Hematopoietic multipotent progenitor cell treated with erythropoietin and hydrocortisone succinate and interleukin-3 and kit ligand, for 4 days (in vitro differentiated cells): ENCODE results near the gene P4HTM.
"Not testable (repeated sequence)": the region's sequence is repeated elsewhere in the genome, so short reads cannot be mapped to it uniquely, and the experiment has no call there.

Experiments used
- DNase-seq: peaks from one replicate; pipeline ENCODE4 v3.0.0-alpha.2; 2015

Gene P4HTM

DNA sequence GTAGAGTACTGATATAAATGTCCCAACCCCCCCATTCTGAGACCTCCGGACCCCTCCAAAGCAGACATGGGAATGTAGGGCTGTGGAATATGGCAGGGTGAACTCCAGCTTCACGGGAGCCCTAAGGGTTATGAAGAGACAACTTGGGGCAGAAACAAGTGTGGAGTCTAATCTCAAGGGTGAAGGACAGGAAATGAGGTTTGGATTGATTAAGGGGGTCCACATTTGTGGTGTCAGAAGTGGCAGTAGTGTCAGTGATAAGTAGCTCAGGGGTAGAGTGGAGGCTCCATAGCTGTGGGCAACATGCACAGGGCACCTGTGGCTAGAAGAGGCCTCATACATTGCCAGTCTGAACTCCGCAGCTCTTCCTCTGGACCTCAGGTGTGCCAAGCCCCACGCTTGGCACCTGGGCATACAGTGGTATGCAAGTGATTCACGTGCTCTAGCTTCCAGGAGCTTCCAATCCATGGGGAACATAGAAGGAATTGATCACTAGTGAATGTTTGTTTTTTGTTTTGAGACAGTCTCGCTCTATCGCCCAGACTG lies 4.1 kb upstream of the P4HTM start:
- DNase-seq, result peak; percentile 52

DNA sequence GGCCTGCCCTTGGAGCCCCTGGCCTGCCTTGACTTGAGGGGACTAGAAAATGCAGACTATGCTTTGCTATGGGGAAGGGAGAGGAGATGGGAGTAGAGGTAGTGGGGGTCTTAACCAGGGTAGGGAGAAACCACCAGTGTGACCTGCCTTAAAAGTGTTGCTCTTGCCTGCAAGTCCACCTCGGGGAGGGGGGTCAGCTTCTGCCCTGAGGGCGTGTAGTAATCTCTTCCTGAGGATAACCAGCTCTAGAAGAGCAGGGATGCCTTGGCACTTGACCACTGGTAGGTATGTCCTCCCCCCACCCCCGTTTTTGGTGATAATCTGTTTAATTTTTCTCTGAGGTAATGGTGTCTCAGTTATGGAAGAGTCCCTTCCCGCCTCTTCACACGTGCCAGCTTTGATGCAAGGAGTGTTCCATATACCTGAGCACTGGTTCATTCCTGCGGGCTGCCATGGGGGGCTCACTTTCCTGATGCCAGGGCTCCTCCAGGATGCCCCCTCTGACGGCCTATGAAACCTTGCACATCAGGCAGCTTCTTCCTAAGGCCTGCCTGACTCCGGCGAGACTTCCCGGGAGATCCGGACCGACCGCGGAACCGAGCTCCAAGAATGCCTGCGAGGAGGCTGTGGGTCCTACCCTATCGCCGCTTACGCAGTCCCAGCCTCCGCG lies 780 bp upstream of the P4HTM start:
- no peak for DNase-seq

DNA sequence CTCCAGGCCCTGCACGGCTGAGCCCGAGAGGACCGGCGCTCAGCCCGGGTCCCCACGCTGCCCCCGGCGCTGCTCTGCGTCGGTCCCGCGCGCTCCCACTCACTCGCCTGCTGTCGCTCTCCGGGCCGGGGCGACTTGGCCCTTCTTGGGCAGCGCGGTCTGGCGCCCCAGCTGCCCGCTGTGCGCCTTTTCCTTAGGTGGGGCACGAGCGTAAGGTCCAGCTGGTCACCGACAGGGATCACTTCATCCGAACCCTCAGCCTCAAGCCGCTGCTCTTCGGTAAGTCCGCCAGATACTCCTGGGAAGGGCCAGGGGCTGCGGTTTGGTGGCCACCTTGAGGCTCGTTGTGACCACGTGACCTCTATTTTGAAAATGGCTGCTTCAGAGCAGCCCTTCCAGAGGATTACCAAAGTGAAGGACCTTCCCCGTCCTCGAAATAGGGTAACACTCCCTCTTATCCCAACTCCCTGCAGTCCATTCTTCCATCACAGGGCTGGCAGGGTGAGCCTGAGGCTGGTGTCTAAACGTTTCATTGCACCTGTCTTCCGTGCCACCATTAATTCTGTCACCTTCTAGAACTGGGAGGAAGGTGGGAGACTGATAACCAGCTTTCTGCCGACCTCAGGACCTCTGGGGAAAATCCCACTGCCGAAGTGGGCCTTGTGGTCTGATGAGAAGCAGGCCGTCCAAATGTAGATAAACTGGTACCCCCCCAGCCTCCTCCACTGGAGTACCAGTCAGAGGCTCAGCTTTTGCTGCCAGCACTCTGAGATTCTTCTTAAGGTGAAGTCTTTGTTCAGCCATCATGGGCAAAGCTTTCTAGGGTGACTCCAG lies 812 bp downstream of the P4HTM start:
- peak; percentile 73 for DNase-seq

DNA sequence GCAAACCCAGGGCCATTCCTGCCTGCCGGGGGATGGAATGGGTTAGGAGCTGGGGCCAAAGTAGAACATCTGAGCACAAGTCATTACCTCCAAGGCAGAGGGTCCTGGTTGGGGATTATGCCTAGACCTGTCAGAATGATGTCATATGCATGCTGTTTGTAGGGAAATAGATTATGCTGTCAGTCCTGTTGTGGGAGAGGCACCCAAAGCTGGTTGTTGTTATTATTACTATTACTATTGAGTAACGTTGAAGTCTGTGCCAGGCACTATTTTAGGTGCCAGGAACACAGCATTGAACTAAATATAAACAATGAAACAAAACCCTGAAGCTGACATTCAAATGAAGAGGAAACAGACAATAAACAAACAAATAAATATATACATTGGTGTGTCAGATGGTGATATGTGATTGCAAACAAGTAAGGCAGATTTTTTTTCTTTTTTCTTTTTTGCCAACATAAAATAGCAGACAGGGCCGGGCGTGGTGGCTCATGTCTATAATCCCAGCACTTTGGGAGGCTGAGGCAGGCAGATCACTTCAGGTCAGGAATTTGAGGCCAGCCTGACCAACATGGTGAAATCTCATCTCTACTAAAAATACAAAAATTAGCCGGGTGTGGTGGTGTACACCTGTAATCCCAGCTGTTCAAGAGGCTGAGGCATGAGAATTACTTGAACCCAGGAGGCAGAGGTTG lies 2.0 kb downstream of the P4HTM start:
- DNase-seq, result no peak

DNA sequence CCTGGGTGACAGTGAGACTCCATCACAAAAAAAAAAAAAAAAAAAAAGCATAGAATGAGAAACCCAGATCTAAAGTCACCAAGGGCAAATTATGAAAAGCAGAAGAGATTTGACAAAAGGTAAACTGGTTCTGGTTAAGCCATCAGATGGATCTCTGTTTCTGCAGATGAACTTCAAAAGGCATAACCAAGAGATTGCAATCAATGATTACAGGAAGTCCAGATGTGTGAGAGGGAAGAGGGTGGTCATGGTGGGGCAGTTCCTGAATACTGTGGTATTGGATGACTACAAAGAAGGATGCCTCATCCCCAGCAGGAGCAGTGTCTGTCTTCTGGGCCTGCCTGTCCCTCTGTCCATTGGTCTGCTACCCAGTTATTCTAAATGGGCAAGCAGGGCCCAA lies 3.8 kb downstream of the P4HTM start:
- peak; percentile 40 for DNase-seq

DNA sequence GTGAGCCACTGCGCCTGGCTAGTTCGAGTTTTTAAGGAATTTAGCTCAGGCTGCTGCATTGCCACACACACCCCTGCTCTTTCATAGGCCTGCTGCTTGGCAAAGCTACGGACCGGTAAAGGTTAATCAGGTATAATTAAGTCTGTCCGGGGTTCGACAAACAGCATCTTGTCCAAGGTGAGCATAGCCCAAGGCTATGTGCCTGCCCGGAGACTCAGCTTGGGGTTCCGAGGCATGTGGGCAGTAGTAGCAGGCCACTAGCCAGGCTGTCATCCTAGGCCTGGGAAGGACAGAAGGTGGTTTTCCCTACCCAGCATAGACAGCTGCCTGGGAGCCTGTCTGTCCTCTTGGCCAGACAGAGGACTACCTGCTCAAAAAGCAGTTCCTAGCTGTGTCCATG lies 6.6 kb downstream of the P4HTM start:
- no peak for DNase-seq

DNA sequence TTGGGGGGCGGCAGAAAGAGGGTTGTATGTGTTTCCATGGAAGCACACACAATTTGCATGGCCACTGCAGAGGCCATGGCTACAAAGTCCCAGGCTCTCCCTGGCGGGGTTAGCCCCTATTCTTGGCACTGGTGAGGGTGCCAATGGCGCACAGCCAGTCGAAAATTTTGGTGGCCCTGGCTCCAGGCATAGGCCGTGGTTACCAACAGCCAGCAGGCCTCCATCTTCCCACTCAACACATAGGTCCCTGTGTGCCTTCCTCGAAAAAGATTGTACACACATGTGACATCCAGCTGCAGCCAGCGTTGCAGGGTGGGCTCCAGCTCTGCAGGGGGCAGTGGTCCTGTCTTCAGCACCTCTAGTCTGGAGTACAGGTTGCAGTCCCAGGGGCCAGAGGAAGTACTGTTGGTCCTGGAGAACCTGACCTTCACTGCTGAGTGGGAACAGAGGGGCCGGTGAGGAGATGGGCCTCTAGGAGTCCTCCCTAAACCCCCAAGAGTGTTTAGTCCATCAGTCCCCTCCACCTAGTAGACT lies 7.1 kb downstream of the P4HTM start:
- no peak for DNase-seq

DNA sequence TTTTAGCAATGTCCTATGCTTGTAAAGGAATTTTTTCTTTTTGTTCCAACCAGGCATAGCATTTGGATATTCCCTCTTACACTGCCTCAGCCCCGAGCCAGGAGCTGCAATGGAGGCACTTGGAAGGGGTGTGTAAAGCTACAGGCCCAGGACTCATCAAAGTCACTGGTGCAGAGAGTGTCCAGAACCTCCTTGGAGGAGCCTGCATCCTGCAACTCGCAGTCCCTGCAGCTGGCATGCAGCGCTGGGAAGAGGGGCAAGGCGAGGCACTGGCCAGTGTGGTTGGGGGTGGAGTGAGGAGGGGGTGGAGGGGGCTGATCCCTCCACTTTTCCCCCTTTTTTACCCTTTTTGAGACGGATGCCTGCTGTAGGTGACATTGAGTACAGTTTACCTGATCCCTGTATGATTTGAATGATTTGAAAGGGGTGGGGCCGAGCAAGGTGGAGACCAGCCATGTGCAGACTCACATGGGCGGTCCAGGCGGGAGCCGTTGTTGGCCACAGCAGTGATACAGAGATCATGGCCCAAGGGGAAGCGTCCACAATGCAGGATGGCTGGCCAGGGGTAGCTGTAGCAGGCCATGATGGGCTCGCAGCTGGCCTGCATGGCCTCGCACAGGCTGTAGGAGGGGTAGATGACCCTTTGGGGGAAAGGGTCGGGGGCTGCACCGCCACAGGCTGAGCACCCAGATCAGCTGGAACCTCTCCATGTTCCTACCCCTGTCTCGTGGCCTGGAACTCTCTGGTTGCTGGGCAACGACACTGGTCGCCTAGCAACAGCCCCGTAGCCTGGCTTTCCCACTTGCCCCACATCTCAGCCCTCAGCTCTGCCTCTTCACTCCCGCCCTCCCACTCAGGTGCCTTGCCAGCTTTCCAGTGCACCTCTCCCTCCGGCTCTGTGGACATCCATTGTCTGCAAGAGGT lies 7.9 kb downstream of the P4HTM start:
- no peak for DNase-seq

DNA sequence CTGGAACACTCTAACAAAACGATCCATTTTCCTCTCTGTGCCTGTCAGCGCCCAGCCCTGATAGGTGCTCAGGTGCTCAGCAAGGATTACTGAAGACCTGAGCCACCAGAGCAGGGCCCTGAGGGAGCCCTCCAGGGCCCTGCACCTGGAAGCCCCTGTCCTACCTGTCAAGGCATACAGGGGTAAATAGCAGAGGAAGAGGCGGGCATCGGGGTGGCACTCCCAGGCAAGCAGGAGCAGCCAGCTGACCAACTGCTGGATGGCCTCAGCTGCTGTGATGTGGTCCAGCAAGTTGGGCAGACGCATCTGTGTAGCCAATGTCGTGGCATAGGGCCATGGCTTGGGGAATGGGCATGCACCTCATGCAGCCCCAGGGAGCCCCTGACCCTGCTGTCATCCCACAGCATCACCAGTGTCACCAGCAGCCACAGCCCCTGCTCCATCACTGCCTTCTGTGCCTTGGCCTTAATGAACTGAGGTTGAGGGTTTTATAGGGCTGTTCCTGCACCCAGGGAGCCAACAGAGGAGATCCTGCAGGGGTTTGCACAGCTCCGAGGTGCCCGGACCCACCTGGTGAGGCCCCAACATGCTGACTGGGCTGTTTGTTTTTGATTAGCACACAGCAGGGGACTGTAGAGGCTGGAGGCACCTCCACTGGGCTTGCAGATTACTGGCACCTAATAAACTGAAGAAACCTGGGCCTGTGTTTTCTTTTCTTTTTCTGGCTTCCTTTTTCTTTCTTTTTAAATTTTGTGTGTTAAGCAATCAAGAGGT lies 9.2 kb downstream of the P4HTM start:
- DNase-seq, result no peak

DNA sequence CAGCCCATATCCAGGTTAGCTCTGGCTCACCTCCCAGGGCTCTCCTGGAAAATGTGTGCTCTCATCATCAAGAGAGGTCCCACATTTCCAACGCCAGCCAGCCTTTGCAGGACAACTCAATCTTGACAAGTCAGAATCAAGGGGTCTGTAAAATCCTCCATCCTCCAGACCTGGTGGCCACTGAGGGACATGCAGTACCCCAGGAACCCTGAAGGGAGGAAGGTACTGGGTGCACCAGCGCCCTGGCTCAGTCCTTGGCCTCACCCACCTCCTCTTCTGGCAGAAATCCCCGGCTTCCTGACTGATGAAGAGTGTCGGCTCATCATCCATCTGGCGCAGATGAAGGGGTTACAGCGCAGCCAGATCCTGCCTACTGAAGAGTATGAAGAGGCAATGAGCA lies 11.1 kb downstream of the P4HTM start:
- peak; percentile 31 for DNase-seq

DNA sequence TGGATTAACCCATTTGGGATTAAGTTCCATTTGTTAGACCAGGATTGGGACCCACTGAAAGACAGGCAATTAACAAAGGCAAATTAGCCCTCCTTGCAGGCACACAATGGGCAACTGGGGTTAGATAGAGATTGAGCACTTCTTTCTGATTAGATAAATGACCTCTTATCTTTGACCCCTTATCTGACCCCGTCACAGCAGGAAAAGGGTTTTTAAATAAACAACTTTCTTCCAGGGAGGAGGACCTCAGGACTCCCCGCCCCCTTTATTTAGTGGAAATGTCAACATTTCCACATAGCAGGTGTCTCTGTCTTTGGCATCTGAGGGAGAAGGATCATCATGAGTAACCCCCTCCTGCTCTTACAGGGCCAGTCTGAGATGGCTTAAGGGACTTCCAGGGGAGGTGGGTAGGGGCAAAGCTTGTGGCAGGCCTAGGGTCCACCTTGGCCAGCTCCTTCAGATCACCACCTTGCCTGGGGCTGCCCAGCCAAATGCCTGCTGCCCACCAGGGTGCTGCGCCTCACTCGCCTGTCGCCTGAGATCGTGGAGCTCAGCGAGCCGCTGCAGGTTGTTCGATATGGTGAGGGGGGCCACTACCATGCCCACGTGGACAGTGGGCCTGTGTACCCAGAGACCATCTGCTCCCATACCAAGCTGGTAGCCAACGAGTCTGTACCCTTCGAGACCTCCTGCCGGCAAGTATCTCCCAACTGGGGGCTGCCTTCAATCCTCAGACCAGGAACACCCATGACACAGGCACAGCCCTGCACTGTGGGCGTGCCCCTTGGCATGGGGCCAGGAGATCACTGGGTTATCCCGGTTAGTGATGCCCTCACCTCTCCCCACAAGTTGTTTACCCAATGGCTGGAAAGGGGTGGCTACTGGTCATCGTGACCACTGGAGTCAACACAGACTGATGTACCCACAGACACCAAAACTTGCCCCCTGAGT lies 14.6 kb downstream of the P4HTM start:
- DNase-seq, result peak; percentile 63

DNA sequence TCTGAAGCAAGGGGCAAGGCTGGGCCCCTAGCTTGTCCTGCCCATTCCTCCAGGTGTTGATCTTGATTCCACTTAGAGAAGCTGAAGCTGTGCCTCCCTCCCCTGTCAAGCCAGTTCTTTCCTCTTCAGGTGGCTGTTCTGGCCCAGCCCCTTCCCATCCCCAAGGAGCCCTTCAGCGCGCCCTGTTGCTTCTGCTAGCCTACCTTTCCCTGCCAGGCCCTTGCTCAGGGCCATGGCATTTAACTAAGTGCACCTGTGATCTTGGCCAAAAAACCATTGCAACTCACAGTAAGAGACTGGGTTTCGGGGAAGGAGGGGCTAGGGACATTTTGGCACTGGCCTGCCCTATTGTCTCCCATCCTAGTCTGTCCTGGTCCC lies 15.3 kb downstream of the P4HTM start:
- DNase-seq, result no peak

DNA sequence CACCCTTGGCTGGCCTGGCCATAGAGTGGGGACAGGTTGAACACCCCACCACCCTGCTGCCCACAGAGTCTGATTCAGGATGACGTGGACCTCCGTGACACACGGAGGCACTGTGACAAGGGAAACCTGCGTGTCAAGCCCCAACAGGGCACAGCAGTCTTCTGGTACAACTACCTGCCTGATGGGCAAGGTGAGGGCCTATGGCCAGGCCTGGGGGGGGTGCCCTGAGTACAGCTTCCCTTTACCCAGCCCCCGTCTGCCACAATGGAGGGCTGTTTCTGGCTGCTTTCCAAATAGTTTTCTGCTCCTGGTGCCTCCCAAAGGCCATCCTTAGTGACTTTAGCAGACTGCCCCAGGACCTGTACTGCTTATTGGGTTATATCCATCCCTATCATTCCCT lies 16.0 kb downstream of the P4HTM start:
- DNase-seq, result no peak

DNA sequence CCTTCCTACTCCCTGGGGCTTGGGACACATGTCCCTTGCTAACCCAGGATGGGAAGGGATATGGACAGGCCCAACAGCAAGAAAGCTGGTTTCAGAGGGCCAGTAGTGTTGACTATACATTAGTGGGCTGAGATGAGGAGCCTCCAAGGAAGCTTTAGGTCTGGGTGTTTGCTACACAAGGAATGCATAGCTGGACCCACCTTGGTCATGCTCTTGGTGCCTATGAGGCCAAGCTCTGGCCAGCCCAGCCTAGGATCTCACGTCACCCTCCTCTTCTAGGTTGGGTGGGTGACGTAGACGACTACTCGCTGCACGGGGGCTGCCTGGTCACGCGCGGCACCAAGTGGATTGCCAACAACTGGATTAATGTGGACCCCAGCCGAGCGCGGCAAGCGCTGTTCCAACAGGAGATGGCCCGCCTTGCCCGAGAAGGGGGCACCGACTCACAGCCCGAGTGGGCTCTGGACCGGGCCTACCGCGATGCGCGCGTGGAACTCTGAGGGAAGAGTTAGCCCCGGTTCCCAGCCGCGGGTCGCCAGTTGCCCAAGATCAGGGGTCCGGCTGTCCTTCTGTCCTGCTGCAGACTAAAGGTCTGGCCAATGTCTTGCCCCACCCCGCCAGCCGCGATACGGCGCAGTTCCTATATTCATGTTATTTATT lies 16.5 kb downstream of the P4HTM start:
- peak; percentile 60 for DNase-seq

DNA sequence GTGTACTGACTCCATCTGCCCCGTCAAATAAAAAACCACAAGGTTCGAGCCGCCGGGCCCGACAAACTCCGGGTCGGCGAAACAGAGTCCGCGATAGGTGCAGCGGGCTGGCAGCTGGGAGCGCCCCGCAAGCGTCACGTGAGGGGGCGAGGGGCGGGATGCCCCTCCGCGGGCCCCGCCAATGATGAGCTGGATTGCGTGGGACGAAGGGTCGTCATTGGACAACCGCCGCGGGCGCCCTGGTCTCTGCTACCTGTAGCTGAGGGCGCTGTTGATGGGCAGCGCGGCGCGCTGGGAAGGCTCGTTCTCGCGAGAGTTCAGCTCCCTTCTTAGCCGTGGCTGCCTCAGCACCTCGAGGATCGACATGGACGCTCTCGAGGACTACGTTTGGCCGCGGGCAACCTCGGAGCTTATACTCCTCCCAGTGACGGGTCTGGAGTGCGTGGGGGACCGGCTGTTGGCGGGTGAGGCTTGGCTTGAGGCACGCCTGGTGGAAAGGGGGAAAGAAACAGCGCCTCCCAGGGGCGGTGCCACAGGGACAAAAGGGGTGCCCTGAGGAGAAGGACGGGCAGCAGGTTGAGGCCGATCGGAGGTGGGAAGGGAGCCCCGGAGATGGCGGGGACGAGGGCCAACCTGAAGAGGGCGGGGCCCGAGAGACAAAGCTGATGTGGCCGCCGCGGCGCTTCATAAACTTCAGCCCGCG lies 17.2 kb downstream of the P4HTM start, which contains the start of gene WDR6:
TSS of gene WDR6 (plus strand) at position 324 of the 703 bp plus-strand sequence. CDS start at position 365, 41 bp downstream.
- peak; percentile 99 for DNase-seq

DNA sequence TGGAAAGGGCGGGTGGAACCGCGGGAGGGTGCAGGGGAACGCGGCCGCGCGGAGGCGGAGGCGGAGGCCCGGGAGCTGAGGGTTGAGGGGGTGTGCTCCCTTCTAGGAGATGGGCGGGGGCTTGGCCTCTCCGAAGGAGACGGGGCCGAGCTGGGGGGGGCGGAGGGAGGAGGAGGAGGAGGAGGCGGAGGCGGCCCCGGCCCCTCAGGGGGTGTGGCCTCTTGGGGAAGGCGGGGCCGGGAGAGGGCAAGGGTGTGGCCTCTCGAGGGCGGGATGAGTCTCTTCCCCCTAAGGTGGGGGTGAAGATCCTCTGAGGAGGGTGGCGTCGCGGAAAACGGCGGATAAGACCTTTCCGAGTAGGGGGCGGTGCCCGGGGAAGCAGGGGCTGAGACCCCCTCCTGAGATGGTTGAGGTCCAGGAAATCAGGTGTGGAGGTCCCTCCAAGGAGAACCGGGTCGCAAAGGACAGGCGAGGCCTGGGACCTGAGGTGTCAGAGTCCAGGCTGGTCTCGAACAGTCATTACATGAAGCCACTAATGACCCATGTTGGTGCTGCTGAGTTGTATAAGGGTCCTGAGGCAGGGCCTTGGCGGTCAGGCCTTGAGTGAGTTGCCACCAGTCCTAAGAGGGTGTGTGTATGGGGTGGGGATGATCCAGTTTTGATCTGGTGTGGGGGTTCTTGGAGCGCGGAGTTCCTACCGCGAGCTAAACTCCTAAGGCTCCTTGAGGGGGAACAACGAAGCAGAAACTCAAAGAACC lies 17.9 kb downstream of the P4HTM start:
- DNase-seq, result peak; percentile 98

DNA sequence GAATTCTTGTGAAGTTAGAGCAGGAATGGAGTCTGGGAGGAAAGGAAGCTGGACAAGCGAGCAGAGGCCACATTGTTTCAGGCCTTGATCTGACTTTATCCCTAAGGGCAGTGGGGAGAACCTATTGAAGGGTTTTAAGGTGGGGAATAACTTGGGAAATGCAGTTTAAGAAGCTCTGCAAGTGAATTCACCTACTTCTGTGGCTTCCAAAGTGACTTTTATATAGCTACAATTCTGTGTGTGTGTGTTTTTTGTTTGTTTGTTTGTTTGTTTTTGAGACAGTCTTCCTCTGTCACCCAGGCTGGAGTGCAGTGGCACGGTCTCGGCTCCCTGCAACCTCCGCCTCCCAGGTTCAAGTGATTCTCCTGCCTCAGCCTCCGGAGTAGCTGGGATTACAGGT lies 18.6 kb downstream of the P4HTM start:
- not testable (repeated sequence) for DNase-seq

DNA sequence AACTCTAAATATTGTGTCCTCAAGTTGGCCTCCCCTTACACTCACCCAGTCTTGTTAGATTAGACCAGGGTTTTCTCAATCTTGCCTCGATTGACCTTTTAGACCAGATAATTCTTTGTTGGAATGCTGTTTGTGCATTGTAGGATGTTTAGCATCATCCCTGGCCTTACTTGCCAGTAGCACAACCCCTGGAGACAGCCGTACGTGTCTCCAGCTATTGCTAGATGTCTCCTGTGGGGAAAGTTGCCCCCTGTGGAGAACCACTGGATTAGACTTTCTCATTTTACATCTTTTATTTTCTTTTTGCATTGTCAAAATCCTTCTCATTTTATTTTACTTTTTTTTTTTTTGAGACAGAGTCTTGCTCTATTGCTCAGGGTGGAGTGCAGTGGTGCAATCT lies 19.4 kb downstream of the P4HTM start:
- no peak for DNase-seq
